Midbrain (tissue), 1 donor: ENCODE data around the gene DOCK8.
A peak's percentile ranks its signal among the peaks of the same experiment; 100 is the strongest.

ENCODE experiments used
- DNase-seq: peaks from one replicate; lab custom pipeline; 2025; lab: John Stamatoyannopoulos, UW

The DOCK8 gene

DNA sequence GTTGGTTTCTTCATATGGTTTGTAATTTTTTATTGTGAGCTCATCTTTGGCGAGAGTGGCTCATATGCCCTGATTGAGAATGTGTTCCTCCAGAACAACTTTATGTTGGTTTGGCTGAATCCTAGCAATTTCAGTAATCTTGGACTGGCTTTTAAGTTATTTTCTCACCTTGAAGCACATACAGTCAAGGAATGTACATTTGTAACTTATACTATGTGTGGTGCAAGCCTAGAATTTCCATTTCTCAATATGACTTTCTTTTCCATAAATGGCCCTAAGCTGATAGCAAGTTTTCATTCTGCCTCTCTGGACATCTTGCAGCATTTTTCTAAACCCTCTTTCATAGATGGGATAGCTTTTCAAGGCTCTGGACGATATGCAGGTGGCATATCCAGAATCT lies 247.5 kb downstream of the DOCK8 start:
- no peak for DNase-seq

DNA sequence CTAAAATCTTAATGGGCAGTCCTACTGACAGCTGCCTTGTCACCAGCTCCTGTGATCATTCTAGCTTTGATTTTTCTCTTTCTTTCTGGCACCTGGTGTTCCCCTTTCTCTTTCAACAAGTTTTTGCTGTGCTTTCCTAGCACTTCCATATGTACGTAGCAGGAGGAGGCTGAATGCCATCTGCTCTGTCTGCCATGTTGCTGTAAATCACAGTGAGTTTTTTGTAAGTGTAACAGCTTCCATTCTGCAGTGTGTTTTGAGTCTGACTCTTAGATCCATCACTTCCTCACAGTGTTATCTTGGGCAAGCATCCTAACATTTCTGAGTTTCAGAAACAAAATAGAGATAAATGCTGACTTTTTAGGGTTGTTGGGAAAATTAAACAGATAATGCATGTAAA lies 247.9 kb downstream of the DOCK8 start:
- DNase-seq = no peak

DNA sequence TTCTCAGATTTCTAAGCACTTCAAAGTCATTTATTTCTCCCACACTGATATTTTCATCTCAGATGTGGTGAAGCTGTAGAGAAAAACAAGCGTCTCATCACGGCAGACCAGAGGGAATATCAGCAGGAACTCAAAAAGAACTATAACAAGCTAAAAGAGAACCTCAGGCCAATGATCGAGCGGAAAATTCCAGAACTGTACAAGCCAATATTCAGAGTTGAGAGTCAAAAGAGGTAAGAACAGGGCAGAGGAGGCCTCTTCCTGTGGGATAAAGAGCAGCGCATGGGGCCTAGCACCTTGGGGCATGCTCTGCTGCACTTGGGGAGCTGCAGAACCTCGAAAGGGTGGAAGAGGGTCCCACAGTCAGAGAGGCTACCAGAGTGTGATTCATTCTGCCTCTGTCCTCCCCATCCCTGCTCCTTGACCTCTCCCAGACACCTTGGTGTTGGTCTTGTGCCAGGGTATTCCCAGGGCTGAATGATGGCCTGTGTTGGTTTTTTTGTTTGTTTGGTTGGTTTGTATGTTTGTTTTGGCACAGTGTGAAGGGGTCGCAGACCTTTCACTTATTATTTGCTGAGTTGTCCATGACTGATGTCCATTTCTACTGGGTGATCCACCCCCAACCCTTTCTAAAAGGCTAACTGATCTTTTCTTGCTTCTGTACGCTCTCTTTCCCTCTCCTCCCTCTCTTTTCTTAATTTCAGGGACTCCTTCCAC lies 248.9 kb downstream of the DOCK8 start:
- DNase-seq = no peak

DNA sequence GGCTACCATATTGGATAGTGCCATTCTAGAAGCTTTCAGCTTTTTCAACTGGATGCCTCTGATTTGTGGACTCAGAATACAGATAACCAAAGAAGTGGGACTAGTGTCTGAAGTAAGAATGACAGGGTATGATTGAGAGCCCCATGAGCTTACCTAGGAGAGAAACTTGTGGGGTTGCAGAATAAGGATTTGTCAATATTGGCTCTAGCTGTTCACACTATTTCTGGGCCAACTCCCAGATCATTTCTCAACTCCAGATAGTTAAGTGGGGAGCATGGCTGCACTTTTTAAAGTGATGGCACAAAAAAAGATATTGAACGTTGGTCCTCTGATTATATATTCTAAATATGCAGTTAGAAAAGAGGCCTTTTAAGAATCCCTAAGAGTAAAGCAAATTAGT lies 252.1 kb downstream of the DOCK8 start:
- DNase-seq = no peak

DNA sequence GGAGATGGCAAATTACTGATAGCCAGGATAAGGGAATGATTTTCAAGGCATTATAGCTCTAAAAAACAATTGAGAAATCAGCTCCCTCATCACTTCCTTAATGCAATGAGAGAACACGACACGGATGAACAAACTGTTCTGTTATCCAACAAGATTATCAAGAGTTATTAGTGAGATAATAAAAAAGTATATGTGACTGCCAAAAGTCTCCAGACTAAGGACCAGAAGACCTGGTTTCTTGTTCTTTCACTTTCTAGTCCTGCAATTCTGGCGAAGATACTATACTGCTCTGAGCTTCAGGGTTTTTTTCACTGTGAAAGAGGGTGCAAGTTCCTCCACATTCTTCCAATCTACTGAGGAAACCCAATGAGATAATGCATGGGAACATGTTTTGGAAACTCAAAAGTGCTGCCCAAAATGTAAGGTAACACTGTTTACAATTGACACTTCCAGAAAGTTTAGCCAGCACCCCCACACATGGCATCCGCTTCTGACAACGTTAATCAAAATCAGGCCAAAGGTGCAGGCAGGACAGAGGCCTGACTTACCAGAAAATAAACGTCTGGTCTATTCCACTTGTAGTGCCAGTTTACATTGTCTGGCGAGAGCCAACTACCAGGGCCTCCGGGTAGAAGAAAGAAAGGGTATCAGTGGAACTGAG lies 254.2 kb downstream of the DOCK8 start:
- peak; percentile 1 for DNase-seq

DNA sequence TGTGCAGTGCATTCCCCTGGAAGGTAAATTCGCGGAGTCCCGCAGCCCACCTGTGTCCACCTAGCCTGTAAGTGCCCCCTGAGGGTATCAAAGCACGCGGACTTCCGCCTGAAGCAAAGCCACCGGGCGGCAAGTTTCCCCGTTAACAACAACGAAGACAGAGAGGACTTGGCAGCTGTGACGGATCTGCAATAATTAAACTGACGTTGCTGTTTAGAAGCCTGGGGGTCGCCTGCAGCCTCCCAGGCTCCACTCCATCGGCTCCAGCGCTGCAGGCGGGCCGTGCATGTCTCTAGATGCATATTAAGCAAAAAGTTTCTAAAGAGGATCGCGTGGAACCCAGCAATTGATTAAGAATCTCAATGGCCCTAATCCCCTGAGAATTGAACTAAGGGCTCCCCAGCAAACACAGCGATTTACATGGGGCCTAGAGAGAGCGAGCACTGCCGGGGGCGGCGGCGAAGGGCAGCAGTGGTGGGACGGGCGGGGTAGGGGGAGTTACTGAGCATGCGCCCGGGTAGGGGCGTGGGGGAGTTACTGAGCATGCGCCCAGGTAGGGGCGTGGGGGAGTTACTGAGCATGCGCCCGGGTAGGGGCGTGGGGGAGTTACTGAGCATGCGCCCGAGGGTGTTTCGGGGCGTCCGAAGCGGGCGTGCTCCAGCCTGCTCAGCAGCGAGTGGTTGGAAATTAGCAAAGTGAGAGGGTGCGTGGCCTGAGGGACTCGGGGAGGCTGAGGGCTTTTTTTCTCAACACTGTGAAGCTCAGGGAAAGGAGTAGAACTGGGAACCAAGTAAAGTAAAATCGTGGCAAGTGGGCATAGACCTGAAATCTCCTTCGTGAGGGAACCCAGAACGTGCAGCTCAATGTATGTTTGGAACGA lies 255.2 kb downstream of the DOCK8 start:
- DNase-seq = peak; percentile 89

DNA sequence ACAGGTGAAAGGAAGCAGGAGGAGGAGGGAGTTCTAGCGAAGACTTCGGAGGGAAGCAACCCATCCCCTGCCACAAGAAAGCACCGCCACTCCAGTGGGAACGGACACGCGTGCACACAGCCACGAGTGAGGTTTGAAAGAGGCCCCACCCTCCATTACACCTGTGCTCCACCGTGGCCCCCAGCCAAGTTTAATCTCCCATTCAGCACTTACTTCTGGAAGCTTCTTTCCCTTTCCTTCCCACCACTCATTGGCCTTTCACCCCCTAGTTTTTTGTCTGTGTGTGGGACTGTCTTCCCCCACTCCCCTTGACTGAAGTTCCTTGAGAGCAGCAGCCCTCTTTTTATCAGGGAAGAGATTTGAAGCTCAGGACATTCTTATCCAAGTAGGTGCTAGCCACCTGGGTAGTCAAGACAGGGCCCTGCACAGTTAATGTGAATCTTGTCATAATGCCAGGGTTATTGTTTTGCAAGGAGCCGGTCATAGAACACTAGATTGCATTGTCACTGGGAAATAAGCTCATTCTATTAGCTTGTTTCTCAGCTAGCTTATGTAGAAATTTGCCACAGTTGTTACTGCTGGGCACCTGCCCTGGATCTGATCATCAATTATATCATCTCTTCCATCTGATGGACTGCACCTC lies 256.0 kb downstream of the DOCK8 start:
- DNase-seq = peak; percentile 17

DNA sequence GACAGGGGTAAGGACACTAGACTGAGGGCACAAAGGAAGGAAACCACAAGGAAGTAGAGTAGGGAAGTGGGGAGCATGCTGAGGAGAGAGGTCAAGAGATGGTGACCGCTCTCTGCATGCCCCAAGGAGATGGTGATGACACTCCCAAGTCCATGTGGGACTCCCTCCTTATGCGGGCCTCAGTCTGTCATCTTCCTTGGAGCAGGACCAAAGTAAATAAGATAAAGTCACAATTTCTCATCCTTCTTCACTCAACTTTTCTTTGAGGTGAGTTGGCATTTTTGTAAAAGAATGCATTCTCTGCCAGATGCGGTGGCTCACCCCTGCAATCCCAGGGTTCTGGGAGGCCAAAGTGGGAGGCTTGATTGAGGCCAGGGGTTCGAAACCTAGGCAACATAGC lies 256.7 kb downstream of the DOCK8 start:
- DNase-seq = no peak

DNA sequence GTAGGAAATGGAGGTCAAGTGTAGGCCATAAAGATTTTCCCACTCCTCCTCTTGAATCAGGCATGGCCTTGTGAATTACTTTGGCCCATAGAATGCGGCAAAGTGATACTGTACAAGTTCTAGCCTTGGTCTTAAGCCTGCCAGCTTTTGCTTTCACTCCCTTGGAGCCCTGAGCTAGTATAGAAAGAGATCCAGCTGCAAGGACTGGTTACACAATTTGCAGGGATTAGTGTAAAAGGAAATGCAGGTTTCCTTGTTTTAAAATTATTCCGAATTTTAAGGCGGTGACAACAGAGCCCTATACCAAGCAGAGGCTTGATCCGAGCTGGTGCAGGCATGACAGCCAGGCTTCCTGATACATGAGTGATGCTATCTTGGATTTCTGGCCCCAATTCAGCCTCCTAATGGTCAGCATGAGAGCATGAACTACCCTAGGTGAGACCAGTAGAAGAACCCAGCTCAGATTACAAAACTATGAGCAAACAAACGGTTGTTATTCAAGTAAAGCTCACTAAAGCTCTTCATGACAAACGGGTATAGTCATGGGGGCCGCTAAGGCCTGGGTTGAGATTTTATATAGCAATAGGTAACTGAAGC lies 257.9 kb downstream of the DOCK8 start:
- DNase-seq = no peak

DNA sequence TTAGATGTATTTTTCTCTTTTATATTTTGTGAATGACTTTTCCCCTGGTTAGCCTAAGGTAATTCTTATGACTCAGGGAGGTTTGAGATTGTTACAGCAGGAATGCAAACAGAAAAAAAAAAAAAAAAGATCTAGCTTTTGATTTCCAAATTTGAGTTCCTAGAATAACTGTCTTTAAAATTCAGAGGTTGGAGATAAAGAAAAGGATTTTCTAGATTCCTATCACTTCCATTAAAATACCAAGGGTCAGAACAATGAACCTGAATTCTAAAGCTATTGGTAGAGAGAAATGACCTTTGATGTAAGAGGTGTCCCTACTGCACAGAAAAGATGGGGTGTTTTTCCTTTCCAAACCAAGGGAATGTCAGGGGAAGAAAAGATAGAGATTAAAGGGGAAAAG lies 262.5 kb downstream of the DOCK8 start:
- no peak for DNase-seq

DNA sequence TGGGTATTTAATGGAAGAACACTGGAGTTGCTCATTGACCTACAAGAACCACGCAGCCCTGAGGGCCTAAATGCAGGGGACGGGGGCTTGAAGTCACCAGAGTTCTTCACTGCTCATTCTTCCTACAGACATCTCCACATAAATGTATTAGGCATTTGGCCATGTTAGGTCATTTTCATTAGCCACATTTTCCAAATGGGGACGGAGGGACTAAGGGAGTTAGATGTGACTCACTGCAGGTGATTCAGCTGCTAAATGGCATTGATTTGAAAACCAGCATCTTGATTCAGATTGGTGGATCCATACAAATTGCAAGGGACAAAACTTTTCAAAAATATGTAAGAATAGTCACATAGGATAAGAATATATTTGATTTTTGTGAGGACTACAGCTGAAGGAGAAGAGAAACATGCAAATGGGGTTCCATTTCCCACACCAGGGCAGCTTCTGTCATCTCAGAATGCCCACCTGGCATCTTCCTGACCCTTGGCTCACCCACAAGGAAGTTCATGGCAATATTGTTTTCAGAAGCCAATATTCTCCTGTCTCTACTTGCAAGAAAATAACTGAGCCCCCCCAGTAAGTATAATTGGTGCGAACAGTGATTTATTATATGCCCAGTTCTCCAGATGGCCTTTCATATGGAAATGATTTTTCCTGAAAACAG lies 264.8 kb downstream of the DOCK8 start:
- no peak for DNase-seq

DNA sequence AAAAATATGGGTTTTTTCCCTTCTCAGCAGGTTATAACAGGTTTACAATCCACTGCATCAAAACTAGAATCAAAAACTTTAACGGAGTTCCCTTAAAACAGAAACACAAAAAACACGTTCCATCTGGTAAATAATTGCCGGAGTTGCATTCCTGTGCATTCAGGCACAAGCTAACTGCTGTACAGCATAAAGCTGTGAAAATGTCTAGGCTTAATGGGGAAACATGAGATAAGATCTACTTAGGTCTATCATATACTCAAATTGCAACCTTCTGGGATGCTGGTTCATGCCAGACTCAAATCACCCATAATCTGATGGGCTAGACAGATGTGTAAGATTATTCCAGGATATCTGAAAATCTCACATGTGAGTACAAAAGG lies 265.3 kb downstream of the DOCK8 start:
- DNase-seq = no peak

DNA sequence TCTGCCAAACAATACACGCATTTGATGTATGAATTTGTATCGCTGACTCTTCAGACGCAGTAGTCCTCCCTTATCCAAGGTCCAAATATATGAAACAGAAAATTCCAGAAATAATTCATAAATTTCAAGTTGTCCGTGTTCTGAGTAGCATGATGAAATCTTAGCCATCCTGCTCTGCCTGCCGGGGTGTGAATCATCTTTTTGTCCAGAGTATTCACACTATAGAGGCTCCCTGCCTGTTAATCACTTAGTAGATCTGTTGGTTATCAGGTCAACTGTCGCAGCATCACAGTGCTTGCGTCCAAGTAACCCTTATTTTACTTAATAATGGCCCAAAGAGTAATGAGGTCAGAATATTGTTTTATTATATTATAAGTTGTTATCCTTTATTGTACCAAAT lies 268.1 kb downstream of the DOCK8 start:
- no peak for DNase-seq

DNA sequence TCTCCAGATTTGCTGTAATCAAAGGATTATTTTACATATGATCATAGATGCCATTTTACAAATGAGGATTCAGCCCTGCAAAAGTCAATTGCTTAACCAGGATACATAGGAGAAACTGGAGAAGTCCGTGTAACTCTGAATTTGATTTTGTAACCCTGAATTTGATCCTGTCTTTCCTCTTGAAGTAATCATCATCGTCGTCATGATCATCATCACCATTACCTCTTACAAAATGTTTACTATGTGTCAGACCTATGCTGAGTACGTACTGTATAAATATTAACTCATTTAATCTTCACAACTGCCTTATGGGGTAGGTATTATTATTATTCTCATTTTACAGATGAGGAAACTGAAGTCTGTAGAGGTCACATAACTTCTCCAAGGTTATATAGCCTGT lies 271.5 kb downstream of the DOCK8 start:
- no peak for DNase-seq

DNA sequence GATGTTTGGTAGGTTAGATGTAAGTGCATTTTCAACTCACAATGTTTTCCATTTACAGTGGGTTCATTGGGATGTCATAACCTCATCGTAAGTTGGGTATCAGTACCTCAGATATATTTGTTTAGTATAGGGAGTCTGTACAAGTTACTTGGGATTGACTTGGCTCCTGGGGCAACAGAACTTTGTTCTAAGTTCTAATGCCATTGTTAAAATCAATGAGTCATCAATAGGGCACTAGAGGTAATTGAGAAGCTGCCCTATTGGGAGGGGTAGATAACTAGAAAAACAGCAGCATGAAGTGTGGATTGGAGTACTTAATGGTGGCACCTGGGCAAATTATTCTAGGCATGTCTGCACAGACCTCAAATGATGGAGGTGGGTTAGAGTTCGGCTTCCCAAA lies 272.8 kb downstream of the DOCK8 start:
- DNase-seq = no peak

DNA sequence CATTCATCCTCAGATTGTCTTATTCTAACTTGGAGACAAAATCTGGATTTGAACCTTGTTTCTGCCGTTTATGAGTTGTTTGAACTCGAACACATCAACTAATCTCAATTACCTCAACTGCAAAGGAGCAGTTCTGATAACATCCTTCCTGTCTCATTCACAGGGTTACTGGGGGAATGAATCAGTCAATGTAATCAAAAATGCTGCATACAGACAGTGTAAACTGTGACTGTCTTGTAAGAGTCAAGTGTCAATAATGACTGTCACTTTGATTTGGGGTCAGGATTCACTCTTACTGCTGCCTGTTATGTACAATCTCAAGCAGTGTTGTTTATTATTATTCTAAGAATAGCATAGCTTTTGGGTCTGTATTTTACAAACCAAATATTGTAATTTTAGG lies 273.8 kb downstream of the DOCK8 start:
- no peak for DNase-seq

DNA sequence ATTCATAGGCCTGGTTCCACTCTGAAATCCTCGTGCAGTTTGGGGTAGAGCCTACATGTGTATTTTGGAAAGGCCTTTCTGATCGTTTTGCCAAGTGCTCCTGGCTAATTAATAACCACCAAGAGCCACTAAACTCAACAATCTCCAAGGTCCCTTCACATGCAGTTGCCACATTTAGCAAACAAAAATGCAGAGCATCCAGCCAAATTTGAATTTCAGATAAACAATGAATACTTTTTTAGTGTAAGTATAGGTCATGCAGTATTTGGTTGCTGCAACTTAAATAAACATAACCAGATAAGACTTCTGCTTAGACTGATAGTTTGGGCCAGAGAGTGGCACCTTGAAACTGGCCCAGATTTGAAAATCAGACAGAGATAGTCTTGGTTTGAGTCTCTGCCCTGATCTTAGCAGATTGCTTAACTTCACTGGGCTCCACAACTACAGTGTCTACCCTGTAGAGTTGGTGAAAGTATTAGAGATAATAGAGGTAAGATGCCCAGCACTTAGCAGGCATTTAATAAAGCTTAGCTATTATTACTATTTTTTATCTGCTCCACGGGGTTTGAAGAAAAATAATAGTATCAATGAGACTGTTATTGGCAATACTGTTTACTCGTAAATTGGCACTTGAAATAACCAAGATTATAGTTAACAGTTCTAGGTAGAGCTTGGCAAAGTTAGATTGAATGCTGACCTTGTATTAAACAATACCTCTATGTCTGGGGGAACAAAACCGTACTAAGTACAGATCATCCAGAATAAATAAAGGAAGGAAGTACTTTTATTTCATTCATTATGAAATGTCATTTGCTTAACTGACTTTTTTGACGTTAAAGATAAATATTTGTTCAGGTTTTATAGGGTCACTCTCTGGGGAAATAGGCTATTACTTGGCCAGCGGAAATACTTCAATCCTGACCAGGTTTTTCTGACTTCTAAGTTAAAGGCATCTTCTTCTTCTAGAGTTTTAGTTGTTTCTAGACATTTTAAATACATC lies 274.8 kb downstream of the DOCK8 start:
- DNase-seq = no peak

DNA sequence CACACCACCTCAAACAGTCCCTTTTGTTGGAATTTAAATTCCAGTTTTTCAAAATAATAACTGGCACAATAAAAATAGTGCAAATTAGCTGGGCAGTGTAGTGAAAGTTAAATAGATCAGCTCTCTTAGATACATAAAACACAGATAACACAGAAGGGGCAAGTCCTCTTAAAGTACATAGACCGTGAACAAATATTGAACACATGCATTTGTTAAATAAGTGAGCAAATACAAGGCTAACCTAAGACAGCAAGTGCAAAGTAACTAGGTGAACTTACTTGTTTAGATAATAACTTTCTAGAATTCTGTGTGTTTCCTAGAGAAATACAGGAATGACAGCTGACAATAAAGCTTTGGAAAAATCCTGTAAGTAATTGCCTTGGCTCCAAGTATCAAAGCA lies 280.1 kb downstream of the DOCK8 start:
- DNase-seq = no peak

DNA sequence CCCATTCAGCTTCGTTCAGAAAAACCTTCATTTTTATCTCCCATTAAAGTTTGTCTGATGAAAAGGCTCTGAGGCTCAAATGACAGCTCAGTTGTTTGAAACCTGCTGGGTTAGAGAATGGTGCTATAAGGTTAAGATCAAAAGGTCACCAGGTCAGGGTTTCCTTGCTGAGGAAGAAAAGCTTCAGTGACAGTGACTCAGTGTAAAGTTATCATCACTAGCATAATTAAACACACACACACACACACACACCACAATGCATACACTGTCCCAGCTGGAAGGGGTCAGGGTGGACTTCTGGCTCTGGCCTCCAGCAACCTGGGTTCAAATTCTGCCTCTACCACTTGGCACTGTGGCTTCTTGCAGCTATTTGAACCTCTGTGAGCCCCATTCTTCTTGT lies 281.1 kb downstream of the DOCK8 start:
- no peak for DNase-seq

DNA sequence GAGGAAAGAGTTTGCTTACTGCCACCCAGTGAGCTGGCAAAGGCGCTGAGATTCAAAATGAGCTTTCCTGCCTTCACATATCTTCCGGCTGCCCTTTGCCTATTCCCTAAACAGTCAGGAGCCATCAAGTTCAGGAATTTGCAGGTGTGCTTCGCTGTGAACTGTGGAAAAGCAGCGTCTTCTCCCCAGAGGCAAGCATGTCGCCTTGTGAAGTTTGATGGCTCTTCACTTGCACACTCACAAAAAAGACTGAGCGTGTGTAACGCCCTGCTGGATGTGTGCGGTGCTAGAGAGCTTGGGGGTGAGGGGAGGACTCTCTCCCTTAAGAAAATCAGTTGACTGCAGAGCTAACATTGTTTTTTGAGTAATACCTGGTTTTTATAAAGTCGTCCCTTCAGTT lies 288.7 kb downstream of the DOCK8 start:
- no peak for DNase-seq
